ENCODE results near the gene VSTM2A.

GRCh38 chr7:54560723-54561122 lies 18.5 kb downstream of the VSTM2A start:
- TF ChIP-seq CTCF (IDR thresholded peaks at IDR 0.05), result no peak
- TF ChIP-seq POLR2A (IDR thresholded peaks at IDR 0.05), result no peak
- TF ChIP-seq POLR2AphosphoS5 (IDR thresholded peaks at IDR 0.05; ENCODE audit: insufficient read depth in 1 of 2, low read depth in 1 of 2), result no peak

Measured in vagina (tissue), 2 donors.